Measurements from ENCODE around the gene HS6ST2.
A peak's percentile ranks its signal among the peaks of the same experiment; 100 is the strongest.

Gene HS6ST2

DNA sequence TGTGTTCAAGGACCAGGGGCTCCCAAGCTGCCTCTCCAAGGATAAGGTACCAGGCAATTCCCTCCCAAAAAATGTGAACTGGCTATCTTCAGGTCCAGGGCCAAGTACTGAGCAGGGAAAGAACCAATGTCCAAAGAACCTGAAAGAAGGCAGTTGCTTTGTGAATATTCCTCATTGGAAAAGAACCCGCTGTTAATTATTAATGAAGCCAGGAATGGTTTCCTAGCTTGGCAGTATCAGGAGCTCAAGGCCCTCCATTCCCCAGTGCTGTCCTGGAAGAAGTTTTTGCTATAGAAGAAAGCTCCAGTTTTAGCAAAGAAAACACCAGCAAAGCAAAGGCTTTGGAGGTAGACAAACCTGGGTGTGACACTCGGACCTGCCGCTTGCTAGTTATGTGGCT is 339.6 kb downstream of the HS6ST2 start:
- DNase-seq (ENCODE audit: extremely low spot score), result no peak
- CTCF ChIA-PET, result interaction anchor here (1.1 to 4.5 kb wide), 4 partner anchors 12 to 777 kb away, joined by 3 to 15 read pairs (median 6); no protein-coding TSS in a partner anchor
- no peak for TF ChIP-seq CTCF (IDR thresholded peaks at IDR 0.05; ENCODE audit: control extremely low read depth, extremely low read depth, low read depth, missing control alignments)
- POLR2A ChIA-PET, result no interaction called here

DNA sequence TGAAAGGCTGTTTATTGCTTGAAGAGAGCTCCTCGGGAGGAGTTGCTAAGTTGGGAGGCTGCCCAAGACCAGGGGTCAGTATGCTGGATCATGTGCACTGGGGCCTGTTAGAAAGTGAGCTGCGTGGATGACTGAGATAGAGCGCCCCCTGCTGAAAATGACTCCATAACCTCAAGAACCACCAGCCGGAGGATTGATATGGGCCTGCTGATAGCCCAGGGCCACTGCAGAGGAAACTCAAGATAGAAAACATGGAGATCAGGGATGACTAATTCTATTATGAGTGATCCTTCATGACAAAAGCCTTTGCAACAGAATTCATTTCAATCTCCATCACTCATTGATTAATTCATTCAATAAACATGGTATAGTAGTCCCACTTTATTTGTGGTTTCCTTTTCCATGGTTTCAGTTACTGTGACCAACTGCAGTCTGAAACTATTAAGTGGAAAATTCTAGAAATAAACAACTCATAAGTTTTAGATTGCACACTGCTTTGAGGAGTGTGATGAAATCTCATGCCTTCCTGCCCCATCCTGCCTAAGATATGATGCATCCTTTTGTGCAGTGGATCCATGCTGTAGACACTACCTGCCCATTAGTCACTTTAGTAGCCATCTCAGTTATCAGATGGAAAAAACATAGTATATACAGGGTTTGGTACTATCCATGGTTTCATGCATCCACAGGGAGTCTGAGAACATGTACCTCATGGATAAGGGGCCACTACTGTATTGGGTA is 342.9 kb downstream of the HS6ST2 start:
- POLR2A ChIA-PET, result no interaction called here
- no peak for DNase-seq (ENCODE audit: extremely low spot score)
- peak; percentile 34 for TF ChIP-seq CTCF (IDR thresholded peaks at IDR 0.05; ENCODE audit: control extremely low read depth, extremely low read depth, low read depth, missing control alignments)
- CTCF ChIA-PET, result interaction anchor here (0.9 to 4.8 kb wide), 16 partner anchors 8 to 788 kb away, joined by 3 to 75 read pairs (median 6); partner anchors contain the start of gene RAP2C

- TF ChIP-seq CTCF (IDR thresholded peaks at IDR 0.05; ENCODE audit: control extremely low read depth, extremely low read depth, low read depth, missing control alignments), result peak; percentile 31
- POLR2A ChIA-PET, result no interaction called here
- no peak for DNase-seq (ENCODE audit: extremely low spot score)
- CTCF ChIA-PET, result interaction anchor here (0.7 to 4.8 kb wide), 17 partner anchors 10 to 787 kb away, joined by 3 to 75 read pairs (median 5); partner anchors contain the start of gene RAP2C
These were observed 344.1 kb downstream of the HS6ST2 start for GRCh38 chrX:132614297-132614696.

DNA sequence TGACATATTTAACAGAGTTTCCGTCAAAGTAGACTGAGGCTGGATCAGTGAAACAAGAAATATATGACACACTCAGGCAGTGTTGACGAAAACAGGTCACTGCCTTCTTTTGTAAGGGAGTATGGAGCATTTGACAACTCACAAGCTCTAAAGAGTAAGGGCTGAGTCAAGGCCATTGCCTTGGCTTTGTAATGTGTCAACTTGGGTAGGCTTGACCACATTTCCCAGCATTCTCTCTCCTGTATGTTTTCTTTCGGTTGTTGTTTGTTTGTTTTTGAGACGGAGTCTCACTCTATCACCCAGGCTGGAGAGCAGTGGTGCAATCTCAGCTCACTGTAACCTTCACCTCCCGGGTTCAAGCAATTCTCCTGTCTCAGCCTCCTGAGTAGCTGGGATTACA is 344.6 kb downstream of the HS6ST2 start:
- CTCF ChIA-PET, result interaction anchor here (0.7 to 4.8 kb wide), 15 partner anchors 12 to 786 kb away, joined by 3 to 75 read pairs (median 4); partner anchors contain the start of gene RAP2C
- POLR2A ChIA-PET, result no interaction called here
- TF ChIP-seq CTCF (IDR thresholded peaks at IDR 0.05; ENCODE audit: control extremely low read depth, extremely low read depth, low read depth, missing control alignments), result no peak
- DNase-seq (ENCODE audit: extremely low spot score), result no peak

DNA sequence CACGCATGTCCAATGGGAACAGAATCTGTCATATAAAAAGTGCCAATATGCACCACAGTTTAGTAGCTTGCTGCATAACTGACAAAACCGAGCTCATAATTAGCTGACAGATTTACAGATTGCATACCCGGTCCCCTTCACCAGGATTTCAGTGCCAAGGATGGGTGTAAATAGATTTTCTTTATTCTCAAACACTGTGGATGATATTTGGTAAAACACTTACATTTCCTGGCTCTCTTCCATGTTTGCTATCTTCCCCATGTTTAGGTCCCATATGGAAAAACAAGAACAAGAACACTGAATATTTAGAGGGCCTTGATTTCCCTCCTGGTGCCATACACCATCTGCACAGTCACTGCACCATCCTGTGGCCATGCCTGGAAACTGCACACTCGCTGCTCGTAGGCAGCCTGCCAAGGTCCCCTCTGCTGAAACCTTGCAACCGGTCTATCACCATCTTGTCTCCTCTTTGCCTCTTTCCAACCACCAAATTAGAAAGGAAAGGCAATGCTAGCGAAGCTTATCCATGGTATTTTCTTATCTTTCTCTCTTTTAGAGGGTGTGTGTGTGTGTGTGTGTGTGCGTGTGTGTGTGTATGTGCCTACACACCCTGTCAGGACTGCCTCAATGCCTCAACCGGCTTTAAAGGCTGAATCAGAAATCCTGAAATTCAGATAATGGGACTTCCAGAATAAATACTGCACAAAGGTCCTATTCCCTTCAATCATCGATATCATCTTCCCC is 345.4 kb downstream of the HS6ST2 start:
- TF ChIP-seq CTCF (IDR thresholded peaks at IDR 0.05; ENCODE audit: control extremely low read depth, extremely low read depth, low read depth, missing control alignments), result peak; percentile 66
- CTCF ChIA-PET, result interaction anchor here (0.6 to 4.8 kb wide), 16 partner anchors 9 to 786 kb away, joined by 3 to 75 read pairs (median 4); partner anchors contain the start of gene RAP2C
- DNase-seq (ENCODE audit: extremely low spot score), result peak; percentile 25
- POLR2A ChIA-PET, result no interaction called here

DNA sequence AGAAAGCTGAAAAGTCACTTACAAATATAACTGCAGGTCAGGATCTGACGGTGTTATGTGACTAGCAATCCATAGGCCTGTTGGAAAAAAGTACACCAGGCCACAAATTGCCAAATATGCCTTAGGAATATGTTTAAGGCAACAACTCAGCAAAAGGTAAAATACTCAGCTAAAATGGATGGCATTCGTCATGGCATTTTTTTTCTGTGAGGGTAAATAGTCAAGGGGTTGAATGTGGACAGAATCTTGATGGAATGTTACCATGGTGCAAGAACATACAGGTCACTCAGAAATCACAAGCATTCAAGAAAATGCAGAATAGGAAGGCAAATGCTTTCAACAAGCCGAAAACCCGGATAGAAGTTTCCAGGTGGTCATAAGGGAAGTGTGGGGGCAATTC is 347.9 kb downstream of the HS6ST2 start:
- POLR2A ChIA-PET, result no interaction called here
- TF ChIP-seq CTCF (IDR thresholded peaks at IDR 0.05; ENCODE audit: control extremely low read depth, extremely low read depth, low read depth, missing control alignments), result no peak
- CTCF ChIA-PET, result interaction anchor here (1.2 to 2.3 kb wide), 3 partner anchors 9 to 518 kb away, joined by 3 to 16 read pairs (median 4); no protein-coding TSS in a partner anchor
- no peak for DNase-seq (ENCODE audit: extremely low spot score)

Data from GM10248 (cell line).